Measurements from ENCODE around the gene SPOCD1.

The SPOCD1 gene

DNA sequence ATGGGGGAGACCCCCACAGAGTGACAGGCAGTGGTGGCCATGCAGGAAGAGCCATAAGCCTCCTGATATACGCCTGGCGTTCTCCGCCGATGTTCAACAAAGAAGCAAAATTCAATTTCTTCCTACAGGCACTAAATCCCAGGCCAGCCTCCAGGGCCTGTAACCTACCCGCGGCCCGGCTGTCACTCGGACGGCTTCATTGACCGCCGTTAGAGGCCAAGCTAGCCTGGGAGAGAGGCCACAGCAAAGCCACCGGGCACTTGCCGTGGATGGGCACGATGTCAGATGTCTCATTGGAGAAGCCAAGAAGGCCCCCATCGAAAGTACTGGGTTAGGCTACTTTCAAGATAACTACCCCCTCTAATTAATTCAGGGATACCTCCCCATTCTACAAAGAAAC is 61.4 kb downstream of the SPOCD1 start:
- no peak for DNase-seq

DNA sequence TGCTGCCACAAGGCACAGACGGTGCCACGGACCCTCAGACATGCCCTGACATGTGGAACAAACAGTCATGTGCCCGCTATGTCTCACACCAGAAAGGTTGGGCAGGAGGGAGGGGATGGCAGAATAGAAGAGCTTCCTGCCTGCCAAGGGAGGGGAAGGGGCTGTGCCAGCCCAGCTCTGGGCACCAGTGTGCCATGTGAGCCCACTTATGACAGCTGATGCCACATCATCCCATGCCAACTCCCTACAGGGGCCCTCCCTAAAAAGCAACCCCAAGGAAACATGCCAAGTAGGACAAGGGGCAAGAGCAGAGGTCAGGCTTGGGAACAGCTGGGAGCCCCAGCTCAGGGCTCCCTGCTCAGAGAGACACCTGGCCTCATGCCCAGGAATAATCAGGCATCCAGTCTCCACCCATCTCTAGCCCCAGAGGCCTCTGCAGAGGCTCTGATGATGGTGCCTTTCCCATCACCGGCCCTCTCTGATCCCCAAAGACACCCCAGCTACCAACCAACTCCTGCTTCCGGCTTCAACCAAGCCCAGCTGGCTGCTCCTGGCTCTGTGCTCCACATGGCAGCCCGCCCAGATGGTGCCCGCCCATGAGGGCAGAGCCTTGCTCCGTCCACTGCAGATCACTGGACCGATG is 62.0 kb downstream of the SPOCD1 start:
- no peak for DNase-seq

DNA sequence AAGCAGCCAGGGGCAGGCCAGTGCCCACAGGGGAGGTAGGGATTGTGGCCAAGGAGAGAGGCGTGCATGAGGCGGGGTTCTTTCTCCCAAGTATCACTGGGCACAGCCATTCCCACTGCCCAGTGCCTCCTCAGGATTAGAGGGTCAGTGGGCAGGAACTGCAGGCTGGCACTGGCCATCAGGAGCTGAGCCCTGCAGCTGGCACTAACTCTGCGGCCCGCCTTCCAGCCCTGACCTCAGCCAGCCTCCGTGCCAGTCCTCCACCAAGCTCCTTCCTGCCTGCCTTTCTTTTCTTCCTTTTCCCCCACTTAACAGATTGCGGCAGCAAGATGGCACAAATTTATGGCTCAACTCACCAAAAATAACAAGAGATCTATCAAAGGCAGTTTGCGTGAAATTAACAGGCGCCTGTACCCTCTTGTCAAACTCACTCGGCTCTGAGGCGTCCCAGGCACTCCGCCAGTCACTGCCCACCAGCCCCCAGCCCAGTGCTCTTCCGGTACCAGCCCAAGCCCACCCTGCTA is 62.8 kb downstream of the SPOCD1 start:
- no peak for DNase-seq

DNA sequence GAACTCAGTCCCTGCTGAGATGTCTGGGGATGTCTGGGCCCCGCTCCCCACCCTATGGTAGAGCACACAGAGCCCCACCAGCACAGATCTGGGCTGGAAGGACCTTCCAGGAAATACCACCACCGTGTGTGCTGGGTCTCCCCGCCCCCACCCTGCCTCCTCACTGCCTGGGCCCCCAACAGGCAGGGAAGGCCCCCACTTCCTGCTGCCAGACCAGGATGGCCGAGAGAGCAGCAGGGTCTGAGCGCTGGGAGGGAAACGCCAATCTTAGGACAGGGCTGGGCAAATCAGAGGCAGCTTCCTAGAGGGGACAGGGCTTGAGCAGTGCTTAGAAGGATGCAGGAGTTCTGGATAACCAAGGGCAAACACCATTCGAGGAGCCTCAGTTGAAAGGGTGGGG is 63.6 kb downstream of the SPOCD1 start:
- DNase-seq, result no peak

DNA sequence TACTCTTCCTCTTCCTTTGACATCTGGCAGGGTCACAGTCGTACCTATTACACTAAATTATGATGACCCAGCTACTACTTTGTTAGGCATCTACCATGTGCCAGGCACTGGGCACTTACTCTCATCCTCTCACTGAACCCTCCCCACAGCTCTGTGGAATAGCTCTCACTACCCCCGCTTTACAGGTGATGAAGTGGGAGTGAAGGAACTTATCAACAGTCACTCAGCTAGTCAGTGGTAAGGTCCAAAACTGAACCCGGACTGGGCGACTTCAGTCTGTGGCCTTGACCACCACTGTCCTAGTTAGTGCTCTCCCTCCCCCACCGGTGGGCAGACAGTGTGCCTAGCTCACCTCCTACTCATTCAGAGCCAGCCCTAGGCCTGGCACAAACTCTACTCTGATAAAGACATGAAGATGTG is 64.0 kb downstream of the SPOCD1 start:
- DNase-seq, result no peak

DNA sequence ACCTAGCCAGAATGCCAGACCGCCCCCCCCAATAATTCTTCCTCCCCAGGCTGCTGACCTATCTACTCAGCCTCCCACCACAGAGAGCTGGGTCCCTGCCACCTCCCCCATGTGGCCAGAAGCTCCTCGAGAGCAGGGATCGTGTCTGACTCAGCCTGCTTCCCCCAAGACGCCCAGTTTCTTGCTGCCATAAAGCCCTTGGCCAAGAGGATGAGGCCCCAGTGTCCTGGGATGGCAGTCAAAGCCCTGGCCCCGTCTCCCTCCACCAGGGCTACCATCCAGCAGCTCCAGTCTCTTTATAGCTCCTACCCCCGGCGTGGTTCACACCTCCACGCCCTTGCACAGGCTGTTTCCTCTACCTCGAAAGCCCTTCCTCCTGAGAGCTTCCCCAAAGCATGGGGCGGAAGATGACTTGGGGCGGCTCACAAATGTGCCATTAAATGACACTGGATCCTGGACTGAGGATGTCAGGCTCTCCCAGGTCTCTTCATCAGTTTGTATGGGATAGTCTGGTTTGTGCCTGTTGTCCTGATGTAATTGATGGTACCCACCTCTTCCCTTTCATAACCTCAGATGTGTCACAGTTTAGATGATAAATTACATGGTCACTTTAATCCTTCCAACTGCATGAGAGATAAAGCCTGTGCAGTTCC is 64.8 kb downstream of the SPOCD1 start:
- DNase-seq, result no peak

DNA sequence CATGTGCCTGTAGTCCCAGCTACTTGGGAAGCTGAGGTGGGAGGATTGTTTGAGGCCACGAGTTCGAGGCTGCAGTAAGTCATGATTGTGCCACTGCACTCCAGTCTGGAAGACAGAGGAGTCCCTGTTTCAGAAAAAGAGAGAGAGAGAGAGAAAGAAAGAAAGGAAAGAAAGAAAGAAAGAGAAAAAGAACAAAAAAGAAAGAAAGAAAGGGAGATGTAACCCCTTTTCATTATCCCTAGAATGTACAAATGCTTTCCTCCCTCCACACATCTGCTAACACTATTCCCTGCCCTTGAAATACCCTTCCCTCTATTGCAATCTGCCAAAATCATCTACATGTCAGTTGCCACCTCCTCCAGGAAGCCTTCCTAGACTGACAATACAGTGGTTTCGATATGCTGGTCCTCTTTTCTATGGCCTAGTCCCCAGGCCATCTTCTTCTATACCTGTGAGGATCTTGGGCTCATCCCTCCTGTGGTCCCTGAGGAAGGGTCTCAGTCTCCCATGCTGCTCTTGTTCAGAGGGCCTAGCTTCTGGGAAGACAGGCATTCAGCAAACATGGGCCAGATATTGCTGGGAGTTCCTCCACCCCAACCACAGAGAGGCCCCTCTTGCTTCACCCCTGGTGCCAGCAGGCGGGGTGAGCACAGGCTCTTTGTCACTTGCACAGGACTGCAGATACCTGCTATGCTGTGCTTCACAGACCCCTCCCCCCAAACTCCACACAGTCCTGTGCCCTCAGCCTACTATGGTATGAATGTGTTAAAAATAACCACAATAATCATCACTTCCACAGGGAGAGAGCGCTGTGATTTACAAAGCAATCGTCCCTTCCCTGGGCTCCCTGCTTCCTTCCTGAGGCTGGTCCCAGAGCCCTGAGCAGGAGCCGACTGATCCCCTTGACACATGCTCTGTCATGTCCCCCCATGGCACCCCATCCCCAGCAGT is 65.8 kb downstream of the SPOCD1 start:
- DNase-seq, result no peak

DNA sequence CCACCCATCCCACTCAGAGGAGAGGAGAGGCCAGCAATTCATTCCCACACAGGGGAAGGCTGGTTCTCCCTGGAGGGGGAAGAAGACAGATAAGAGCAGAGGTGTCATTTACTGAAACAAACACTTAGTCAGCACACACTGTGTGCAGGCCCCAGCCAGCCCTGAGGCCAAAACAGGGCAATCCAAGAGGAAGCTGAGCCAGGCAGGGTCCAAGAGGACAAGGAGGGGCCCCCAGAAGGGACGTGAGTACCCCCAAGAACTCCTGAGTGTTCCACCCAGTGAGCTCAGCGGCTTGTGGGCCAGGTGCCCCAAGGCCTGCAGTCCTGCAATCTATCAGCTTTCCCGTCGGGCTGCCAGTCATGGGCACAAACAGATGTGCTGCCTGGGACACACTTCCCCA is 67.5 kb downstream of the SPOCD1 start:
- DNase-seq, result no peak

DNA sequence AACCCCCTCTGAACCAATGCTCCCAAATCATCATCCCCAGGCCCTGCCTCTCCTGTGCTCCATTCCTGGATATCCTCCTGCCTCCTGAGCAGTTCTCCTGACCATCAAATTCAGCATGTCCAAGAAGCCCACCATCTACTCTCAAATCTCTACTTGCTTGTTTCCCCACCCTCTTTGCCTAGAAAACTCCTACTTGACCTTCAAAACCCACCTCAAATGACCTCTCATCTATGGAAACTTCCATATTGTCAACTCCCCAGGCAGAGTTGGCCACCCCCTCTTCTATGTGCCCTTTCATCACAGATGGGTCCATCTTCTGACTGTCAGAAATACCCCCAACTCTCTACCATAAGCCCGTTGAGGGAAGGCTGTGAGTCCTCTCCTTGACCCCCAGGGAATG is 68.5 kb downstream of the SPOCD1 start:
- no peak for DNase-seq

DNA sequence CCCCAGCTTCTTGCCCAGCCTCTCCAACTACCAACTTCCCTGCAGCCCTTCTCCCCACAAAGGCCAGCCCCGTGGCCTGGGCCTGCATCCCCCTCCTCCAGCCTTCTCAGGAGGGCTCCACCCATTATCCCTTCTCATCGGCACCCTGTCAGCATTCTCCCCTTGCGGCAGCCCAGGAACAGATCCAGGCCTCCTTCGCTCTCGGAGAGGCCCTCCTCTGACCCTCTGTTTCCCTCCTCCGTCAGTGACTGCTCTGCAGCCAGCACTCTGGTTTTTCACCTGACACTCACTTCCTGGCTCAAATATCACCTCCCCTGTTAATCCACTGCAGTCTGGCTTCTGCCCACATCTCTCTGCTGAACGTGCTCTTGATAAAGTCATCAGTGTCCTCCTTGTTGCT is 69.1 kb downstream of the SPOCD1 start:
- no peak for DNase-seq

DNA sequence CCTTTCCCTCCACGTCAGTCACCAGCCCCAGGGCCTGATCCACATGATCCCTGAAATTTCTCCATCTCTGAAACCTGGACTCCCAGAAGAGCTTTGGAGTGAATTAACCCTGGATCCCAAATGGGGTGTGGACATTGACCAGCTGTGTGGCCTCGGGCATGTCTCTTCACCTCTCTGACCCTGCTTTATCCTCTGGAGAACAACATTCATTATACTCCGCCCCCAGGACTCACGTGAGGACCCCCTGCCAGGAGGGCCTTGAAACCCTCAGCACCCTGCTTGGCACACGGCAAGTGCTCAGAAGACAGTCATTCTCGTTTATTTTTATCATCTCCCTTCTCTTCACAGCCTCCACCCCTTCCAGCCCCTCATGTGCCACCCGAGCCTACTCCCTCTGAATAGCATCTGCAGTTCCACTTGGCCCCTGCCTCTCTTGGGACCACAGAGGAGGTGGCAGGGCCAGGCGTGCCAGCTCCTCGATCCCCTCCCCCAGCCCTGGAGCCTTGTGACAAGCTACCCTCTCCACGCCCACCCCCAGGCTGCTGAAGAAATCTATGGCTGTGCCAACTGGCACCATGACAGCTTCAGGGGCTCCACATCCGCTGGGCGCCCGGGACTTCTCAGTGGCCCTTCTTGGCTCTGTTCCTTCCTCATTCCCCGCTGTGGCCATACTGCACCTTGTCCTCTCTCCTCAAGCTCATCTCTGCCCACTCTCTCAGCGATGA is 69.7 kb downstream of the SPOCD1 start:
- DNase-seq, result no peak

DNA sequence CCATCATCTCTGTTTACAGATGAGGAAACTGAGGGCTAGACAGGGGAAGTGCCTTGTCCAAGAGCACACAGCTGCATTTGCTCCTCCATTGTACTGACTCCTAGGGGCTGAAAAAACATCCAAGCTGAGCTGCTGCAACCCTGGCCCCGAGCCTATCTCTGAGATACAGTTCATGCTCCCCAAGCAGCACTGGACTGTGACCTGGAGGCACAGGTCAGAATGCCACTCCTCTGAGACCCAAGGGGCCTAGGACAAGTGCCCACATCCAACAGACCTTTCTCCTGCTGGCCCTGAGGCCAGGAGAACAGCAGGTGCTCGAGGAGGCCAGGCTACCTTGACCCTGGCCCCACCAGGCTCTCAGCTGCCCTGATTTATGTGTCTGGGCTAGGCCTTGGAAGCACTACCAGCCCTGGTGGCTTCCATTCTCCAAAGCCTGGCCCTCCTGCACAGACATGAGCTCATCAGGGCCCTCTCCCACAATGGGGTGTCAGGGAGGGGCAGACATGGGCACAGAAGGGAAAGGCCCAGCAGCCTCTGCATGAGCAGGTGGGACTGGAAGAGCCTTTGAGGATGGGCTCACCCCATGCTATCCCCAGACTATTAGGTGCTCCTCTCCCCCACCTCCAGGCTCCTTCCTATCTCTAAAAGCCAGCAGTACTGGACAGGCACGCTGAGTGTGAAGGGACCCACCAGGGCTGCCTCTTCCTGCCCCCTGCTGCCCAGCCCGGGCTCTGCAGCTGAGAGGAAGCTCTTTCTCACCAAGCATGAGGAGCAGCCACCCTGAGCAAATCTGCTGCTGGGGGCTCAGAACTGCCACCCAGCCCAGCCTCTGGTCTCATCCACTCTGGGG is 70.5 kb downstream of the SPOCD1 start:
- peak in 1 of 2 experiments; percentile 58 for DNase-seq

DNA sequence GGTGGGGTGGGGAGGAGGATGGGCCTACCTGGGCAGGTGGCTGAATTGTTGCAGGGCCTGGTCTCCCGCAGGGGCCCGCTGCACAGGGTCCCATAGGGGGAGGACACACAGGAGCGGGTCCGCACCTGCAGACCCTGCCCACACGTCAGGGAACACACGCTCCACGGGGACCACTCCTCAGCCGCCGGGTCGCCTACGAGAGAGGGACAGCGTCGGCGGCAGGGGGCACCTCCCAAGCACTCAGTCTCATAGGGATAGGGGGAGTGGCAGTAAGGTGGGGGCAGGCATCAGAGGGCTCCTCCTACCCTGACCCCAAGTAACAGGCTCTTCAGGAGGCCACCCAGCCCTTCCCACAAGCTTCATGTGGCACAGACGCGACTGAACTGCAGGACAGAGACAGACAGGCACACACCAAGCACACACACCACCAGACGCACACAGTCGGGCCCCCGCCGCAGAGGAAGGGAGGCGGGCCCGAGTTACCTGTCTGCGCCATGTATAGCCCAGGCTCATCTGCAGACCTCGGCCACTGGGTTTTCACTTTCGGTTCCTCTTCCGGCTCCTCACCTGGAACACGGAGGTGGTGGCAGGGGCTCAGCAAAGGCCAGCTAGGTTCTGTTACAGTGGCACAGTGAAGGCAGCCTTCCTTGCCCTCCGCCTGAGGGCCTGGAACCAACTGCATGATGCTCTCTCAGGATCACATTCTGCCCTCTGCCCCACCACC is 71.5 kb downstream of the SPOCD1 start:
- no peak for DNase-seq

DNA sequence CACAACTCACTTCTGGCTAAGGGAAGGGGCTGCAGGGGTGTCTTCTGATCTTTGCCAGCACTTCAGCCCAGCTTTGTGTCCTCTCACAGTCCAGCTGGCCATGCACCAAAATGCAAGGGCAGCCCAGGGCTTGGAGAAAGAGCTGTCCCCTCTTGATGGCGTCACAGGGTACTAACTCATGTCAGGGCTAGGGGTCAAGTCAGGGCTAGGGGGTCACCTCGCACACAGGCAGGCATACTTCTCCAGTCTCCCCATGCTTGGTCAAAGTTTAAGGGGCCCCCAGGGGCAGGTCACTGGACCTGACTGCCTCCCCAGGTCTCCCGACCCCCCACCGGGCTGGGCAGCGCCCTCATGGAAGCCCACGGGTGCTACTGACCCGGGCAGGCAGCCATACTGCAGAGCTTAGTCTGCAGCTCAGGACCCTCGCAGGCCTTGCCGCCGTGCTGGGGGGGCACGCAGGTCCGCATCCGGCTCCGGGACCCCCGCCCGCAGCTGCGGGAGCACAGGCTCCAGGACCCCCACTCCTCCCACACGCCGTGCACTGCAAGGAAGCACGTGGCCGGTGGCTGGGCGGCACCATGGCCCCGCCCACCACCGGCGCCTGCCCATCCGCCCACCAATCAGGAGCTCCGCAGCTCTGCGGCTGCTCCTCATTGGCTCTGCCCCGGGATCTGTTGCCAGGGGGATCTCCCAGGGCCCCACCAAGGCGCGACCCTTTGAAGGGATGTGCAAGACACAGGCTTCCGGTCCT is 73.2 kb downstream of the SPOCD1 start:
- no peak for DNase-seq
